HUDEP-2 (cell line): ENCODE measurements around the gene IFITM1.
"Not testable (repeated sequence)": the region's sequence is repeated elsewhere in the genome, so short reads cannot be mapped to it uniquely, and the experiment has no call there.

Experiments used
- DNase-seq, 76 experiments: peaks; one replicate each; lab custom pipeline; 2025; ENCODE audit not compliant: unreplicated experiment in 76 of 76; lab: John Stamatoyannopoulos, UW

The IFITM1 gene

GRCh38 chr11:324593-325517, 11.0 kb downstream of the IFITM1 start:
- not testable (repeated sequence) for DNase-seq

GRCh38 chr11:325796-326591, 12.2 kb downstream of the IFITM1 start:
- DNase-seq: no peak

DNA sequence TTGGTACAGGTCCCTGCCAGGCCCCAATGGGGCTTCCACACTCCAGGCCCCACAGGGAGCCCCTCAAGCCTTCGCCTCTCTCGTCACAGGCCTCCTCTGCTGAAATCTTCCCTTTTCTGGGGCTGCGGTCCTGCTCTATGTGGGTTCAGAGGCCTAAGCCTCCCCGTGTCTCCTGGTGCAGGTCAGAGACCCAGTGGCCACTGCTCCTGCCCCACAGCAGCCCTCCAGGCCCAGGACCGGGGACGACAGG, 12.7 kb downstream of the IFITM1 start:
- DNase-seq: no peak

- DNase-seq: peak in 23 of 76 experiments; percentile 1 to 44 (median 16)
Observed at GRCh38 chr11:326842-327580, 13.2 kb downstream of the IFITM1 start.

DNA sequence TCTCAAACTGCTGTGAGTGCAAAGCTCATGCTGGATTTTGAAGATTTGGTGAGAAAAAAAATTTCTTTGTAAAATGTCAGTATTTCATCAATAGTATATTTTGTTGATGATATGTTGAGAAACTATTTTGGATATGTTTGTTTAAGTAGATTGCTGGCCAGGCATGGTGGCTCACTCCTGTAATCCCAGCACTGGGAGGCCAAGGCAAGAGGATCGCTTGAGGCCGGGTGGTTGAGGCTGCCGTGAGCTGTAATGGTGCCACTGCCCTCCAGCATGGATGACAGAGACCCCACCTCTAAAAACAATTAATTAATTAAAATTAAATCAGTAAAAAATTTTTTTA, 13.7 kb downstream of the IFITM1 start:
- DNase-seq: no peak

- no peak for DNase-seq
Observed at GRCh38 chr11:328012-328411, 14.2 kb downstream of the IFITM1 start.

DNA sequence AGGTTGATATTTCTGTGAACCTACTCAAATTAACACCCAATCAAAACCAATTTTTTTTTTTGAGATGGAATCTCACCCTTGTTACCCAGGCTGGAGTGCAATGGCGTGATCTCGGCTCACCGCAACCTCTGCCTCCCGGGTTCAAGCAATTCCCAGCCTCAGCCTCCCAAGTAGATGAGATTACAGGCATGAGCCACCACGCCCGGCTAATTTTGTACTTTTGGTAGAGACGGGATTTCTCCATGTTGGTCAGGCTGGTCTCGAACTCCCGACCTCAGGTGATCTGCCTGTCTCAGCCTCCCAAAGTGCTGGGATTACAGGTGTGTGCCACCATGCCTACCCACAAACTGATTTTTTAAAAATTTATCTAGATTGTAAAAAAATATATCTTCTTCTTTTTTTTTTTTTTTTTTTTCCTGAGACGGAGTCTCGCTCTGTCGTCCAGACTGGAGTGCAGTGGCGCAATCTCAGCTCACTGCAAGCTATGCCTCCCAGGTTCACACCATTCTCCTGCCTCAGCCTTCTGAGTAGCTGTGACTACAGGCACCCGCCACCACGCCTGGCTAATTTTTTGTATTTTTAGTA, 14.8 kb downstream of the IFITM1 start:
- not testable (repeated sequence) for DNase-seq

- DNase-seq: no peak
Observed at GRCh38 chr11:329886-330253, 16.0 kb downstream of the IFITM1 start.

DNA sequence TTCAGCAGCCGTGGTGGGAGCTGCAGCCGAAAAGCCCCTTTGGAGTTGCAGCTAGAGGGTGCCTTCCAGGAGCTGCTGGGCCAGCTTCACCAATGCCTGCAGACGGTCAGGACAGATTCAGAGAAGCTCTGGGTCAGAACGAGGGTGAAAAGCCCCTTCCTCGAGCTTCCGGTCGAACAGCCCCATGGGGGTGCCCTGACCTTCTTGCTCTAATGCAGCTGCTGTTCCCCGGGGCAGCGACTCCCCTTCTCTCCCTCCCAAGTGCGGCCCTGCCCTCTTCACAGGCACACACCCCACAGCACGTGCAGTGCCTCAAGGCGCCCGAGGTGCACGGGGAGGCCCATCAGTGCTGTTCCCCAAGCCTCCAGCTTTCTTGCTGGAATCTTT, 16.5 kb downstream of the IFITM1 start:
- no peak for DNase-seq

- no peak for DNase-seq
Observed at GRCh38 chr11:330694-331357, 17.0 kb downstream of the IFITM1 start.

DNA sequence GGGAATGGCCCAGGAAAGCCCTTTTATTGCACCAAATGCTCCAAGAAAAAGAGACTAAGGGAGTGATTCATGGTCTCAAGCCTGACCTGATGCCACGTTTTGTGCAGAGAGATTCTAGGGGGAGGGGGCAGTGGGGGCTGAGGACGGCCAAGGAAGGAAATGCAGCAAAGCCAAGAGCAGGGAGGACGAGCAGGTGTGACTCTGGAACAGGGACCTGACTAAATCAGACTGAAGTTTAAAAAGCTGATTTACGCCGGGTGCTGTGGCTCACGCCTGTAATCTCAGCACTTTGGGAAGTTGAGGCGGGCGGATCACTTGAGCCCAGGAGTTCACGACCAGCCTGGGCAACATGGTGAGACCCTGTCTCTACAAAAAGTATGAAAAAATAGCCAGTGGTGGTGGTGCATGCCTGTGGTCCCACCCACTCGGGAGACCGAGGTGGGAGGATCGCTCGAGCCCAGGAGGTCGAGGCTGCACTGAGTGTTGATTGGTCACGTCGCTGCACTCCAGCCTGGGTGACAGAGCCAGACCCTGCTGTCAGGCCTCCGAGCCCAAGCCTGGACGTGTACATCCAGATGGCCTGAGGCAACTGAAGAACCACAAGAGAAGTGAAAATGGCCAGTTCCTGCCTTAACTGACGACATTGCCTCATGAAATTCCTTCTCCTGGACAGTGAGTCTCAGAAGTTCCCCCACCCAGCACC, 17.7 kb downstream of the IFITM1 start:
- no peak for DNase-seq

GRCh38 chr11:332651-333480, 19.0 kb downstream of the IFITM1 start:
- DNase-seq: no peak

DNA sequence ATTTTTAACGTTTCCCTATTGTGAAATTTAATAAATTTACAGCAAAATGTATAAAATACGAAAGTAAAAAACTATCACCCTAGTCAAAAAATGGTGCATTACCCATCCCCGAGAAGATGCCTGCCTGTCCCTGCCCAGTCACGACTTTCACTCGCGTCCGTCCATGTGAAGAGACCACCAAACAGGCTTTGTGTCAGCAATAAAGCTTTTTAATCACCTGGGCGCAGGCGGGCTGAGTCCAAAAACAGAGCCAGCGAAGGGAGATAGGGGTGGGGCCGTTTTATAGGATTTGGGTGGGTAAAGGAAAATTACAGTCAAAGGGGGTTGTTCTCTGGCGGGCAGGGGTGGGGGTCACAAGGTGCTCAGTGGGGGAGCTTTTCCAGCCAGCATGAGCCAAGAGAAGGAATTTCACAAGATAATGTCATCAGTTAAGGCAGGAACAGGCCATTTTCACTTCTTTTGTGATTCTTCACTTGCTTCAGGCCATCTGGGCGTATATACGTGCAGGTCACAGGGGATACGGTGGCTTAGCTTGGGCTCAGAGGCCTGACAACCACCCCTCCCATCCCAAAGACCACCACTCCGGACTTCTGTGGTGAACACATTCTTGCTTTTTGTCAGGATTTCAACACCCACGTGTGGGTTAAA, 19.9 kb downstream of the IFITM1 start:
- not testable (repeated sequence) for DNase-seq

DNA sequence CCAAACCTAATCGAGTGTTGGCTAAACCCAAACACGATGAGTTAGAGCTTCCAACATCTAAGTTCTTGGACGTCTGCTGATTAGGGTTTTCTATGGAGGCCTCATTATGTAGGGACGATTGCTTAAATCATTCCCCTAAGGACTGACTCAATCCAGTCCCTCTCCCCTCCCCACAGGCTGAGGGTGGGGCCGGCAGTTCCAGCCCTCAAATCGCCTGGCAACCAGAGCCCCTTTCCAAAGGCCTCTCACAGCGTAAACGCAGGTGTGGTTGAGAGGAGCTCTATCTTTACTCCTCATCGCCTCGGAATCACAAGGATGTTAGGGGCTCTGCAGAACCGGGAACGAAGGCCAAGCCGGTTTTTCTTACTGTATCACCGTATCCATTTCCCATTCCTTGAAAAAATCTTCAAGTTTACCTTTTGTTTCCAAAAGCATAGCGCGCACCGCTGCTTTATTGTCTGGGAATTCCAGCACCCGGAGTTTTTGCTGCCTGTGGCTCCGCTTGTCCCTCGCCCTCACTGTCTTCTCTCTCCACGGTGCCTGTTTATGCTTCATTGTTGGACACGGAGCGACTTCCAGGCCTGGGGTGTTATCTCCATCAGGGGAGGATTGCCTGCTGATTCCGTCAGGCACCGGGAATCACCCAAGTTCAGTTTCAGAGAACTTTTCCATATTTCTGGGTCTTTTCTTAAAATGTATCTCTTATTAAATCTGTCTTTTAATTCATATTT, 20.6 kb downstream of the IFITM1 start:
- no peak for DNase-seq

DNA sequence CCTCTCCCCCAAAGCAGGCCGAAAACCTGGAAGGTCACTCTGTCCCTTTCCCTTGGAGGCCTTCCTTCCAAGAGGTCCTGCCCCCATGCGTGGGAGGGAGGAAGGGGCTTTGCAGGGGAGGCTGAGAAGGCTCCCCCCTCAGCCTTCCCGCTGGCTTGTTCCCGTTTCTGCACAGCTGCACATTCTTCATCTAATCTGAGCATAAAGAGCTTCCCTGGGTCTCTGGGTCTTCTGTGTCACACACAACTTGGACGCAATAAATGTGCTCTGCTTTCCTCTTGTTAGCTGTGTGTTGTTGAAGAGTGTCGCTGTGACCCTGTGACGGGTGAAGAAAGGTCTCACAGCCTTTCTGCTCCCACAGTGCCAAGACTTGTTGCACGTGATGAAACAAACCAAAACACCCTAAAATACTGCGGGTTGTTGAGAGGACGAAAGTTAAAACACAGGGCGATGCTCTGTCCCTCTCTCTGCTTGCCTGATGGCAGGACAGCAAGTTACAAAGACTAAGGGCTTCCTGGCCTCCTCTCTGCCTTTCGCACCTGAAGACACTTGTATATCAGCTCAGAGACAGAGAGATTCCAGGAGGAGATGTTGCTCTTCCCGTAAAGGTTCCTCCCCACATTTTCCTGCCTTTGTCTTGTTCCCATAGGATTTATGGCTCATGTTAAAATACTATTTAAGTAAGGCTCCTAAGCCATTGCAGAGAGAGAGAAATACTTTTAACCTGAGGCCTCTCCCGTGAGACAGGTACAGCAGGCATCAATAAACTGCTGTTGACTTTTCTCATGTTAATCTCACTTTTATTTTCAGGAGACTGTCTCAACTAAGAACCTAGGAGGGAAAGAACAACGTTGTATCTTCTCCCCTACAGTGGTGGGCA, 22.2 kb downstream of the IFITM1 start:
- DNase-seq: no peak

- no peak for DNase-seq
Observed at GRCh38 chr11:336659-337198, 22.9 kb downstream of the IFITM1 start.

DNA sequence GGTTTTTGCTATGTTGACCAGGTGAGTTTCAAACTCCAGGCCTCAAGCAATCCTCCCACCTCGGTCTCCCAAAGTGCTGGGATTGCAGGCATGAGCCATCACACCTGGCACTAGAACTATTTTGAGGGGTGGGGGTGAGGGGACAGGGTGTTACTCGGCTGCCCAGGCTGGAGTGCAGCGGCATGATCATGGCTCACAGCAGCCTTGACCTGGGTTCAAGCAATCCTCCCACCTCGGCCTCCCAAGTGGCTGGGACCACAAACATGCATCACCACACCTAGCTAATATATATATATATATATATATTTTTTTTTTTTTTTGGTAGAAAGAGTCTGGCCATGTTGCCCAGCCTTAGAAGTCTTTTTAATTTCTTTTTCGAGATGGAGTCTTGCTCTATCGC, 23.9 kb downstream of the IFITM1 start:
- no peak for DNase-seq
